ENCODE results near the gene TRMT61A. TPM values are rescaled to one million over a fixed set of nuclear protein-coding genes. Genes with fewer than 3 reads are reported as not detected.
"Not testable (repeated sequence)": the region's sequence is repeated elsewhere in the genome, so short reads cannot be mapped to it uniquely, and the experiment has no call there.

TRMT61A gene
- total RNA-seq, 1 donor from 2014 or later = 10.0 TPM

- DNase-seq (ENCODE audit: low spot score) = peak; percentile 55
- Mint-ChIP-seq H3K9me3 (ENCODE audit: low read depth) (no peaks in the 10 kb centered on the region), H3K27me3 (ENCODE audit: low read depth) (no peaks in the 10 kb centered on the region), H3K27ac (ENCODE audit: unreplicated experiment) (no peak overlapping the region), H3K4me1 (ENCODE audit: low read depth) (peaks cover 12% of the 10 kb centered on the region), H3K4me3 (ENCODE audit: unreplicated experiment) (no peak overlapping the region), H3K36me3 (ENCODE audit: low read depth) (peaks cover 20% of the 10 kb centered on the region)
- TF ChIP-seq, protein P1, sequence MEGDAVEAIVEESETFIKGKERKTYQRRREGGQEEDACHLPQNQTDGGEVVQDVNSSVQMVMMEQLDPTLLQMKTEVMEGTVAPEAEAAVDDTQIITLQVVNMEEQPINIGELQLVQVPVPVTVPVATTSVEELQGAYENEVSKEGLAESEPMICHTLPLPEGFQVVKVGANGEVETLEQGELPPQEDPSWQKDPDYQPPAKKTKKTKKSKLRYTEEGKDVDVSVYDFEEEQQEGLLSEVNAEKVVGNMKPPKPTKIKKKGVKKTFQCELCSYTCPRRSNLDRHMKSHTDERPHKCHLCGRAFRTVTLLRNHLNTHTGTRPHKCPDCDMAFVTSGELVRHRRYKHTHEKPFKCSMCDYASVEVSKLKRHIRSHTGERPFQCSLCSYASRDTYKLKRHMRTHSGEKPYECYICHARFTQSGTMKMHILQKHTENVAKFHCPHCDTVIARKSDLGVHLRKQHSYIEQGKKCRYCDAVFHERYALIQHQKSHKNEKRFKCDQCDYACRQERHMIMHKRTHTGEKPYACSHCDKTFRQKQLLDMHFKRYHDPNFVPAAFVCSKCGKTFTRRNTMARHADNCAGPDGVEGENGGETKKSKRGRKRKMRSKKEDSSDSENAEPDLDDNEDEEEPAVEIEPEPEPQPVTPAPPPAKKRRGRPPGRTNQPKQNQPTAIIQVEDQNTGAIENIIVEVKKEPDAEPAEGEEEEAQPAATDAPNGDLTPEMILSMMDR (IDR thresholded peaks at IDR 0.05) = no peak
These were observed 18.9 kb upstream of the TRMT61A start for GRCh38 chr14:103509864-103510723.

- TF ChIP-seq, protein P1 (IDR thresholded peaks at IDR 0.05) = no peak
- no peak overlapping the region for H3K27ac Mint-ChIP-seq (ENCODE audit: unreplicated experiment)
- DNase-seq (ENCODE audit: low spot score) = peak; percentile 79
- no peaks in the 10 kb centered on the region for H3K27me3 Mint-ChIP-seq (ENCODE audit: low read depth)
- no peaks in the 10 kb centered on the region for H3K9me3 Mint-ChIP-seq (ENCODE audit: low read depth)
- peaks cover 15% of the 10 kb centered on the region for H3K36me3 Mint-ChIP-seq (ENCODE audit: low read depth)
- H3K4me1 Mint-ChIP-seq (ENCODE audit: low read depth) = peaks cover 12% of the 10 kb centered on the region
- no peak overlapping the region for H3K4me3 Mint-ChIP-seq (ENCODE audit: unreplicated experiment)
These were observed 18.0 kb upstream of the TRMT61A start for GRCh38 chr14:103510724-103511693.

DNA sequence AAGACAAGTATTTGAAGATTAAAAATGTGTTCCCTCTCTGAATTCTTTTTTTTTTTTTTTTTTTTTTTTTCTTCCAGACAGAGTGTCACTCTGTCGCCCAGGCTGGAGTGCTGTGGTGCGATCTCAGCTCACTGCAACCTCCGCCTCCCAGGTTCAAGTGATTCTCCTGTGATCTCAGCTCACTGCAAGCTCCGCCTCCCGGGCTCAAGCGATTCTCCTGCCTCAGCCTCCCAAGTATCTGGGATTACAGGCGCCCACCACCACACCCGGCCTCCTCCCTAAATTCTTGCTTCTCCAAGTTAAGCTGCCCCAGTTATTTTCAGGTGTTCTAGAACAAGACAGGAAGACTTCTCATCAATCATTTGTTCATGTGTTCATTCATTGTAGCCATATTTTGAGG lies 16.8 kb upstream of the TRMT61A start:
- Mint-ChIP-seq H3K27ac (ENCODE audit: unreplicated experiment) (peak overlapping the region; percentile 71), H3K4me1 (ENCODE audit: low read depth) (peaks cover 16% of the 10 kb centered on the region), H3K36me3 (ENCODE audit: low read depth) (peaks cover 15% of the 10 kb centered on the region)
- not testable (repeated sequence) for H3K4me3 Mint-ChIP-seq (ENCODE audit: unreplicated experiment); H3K9me3 Mint-ChIP-seq (ENCODE audit: low read depth); H3K27me3 Mint-ChIP-seq (ENCODE audit: low read depth)
- DNase-seq (ENCODE audit: low spot score) = peak; percentile 4

DNA sequence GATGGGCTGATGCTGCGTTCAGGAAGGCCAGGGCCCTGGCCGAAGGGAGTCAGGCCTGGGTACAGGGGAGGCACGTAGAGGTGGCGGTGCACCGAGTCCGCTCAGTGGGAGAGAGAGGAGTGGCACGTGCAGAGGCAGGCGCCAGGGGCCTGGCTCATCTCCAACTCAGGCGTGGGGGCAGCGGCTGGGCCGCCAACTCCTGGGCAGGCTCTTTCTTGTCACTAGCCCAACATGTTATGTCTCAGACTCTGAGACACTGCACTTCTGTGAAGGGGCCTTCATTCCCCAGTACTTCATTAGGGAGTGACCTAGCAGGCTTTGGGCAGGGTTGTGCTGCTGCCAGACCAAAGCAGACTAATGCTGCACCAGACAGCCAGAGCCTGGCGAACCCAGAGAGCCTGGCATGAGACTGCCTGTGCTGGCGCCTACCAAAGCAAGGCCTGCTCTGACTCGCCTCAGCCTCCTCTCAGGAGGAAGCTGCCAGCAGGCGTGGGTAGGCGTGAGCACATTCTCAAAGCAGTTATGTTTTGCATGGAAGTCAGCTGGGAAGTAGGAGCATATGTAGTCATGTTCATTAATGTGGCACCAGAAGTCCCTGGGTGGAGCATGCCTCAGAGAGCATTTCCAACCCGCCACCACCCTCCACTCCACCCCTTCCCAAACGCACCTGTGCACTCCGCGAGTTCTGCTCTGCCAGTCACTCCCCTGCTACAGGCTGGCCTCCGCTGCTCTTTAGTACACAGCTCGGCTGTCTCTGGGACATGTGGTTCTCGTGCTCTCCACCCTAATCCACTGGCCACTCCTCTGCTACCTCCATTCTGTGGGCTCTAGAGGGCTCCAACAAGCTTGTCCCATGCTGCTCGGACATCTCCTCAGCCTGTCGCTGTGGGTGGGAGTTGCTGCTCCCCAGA lies 16.0 kb upstream of the TRMT61A start:
- Mint-ChIP-seq H3K4me3 (ENCODE audit: unreplicated experiment) (no peak overlapping the region), H3K4me1 (ENCODE audit: low read depth) (peaks cover 24% of the 10 kb centered on the region), H3K27me3 (ENCODE audit: low read depth) (no peaks in the 10 kb centered on the region), H3K27ac (ENCODE audit: unreplicated experiment) (peak overlapping the region; percentile 71), H3K36me3 (ENCODE audit: low read depth) (peaks cover 15% of the 10 kb centered on the region), H3K9me3 (ENCODE audit: low read depth) (no peaks in the 10 kb centered on the region)
- TF ChIP-seq, protein P1 (IDR thresholded peaks at IDR 0.05) = no peak
- peak; percentile 77 for DNase-seq (ENCODE audit: low spot score)

DNA sequence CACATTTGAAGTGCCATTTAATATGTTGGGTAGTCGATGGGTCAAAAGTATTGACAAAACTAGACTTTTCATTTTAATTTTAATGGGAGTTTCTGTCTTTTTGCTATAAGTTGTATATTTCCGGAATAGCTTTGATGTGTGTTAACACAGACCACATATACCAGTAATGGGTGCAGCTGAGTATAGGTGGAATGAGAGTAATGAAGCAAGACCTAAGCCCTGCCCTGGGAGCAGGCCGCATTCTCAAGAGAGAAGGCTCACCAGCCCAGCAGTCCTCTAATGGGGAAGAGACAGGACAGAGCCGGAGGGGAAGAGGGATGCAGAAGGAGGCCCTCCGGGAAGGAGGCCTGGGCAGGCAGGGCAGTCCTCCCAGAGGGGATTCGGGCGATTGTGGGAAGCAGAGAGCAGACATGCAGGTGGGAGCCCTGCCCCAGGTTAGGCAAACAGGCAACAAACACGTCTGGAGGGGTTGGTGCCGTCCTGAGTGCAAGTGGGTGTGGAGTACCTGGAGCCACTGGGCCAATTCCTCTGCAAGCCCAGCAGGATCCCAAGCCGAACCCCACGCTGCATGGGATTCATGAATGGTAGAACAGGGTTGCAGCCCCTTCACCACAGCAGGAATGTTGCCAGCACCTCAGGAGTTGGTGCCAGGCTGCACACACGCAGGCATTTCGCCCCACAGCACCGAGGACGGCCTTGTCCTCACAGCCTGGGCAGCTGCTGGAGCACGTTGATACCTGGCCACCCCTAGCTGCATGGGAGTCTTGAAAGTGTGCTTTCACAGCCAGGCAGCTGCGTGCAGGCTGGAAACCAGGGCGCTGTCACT lies 14.2 kb upstream of the TRMT61A start:
- Mint-ChIP-seq H3K27ac (ENCODE audit: unreplicated experiment) (no peak overlapping the region), H3K36me3 (ENCODE audit: low read depth) (peaks cover 9% of the 10 kb centered on the region), H3K4me3 (ENCODE audit: unreplicated experiment) (no peak overlapping the region), H3K9me3 (ENCODE audit: low read depth) (no peaks in the 10 kb centered on the region), H3K4me1 (ENCODE audit: low read depth) (peaks cover 40% of the 10 kb centered on the region), H3K27me3 (ENCODE audit: low read depth) (no peaks in the 10 kb centered on the region)
- peak; percentile 64 for DNase-seq (ENCODE audit: low spot score)
- TF ChIP-seq, protein P1 (IDR thresholded peaks at IDR 0.05) = no peak

Measured in chondrocyte (in vitro differentiated cells).